IMR-90 (cell line): ENCODE data around the gene CLEC17A. TPM values are rescaled to one million over a fixed set of nuclear protein-coding genes. Genes with fewer than 3 reads are reported as not detected.

ENCODE experiments used
- ATAC-seq: fragments of 200-7000 bp; cut with Tn5 transposase; 2 replicates; pipeline ENCODE4 v1.9.1; 2020; ENCODE audit warnings: low read depth, mild to moderate bottlenecking, moderate library complexity
- BruUV-seq: library from RNA; stranded (reverse); fragments of 400-500 nt; replicated peaks from 2 replicates; lab custom pipeline; 2021; lab: Mats Ljungman, UMichigan
- CTCF ChIA-PET: fragments of 300-600 bp; formaldehyde crosslinking; extraction: SDS; loops from one replicate; lab custom pipeline; 2021; ENCODE audit warnings: antibody characterized with exemption; lab: Yijun Ruan, JAX
- POLR2A ChIA-PET: fragments of 300-600 bp; sonication (Branson Sonifier 250); formaldehyde crosslinking; loops from one replicate; lab custom pipeline; 2022; ENCODE audit warnings: antibody characterized with exemption; ENCODE audit not compliant: unreplicated experiment; lab: Charles Lee
- DNase-seq: peaks from one replicate; pipeline ENCODE4 v3.0.0; 2013
- H2AFZ ChIP-seq: replicated peaks from 2 replicates; pipeline ENCODE3; 2013; ENCODE audit warnings: low read length, mild to moderate bottlenecking; ENCODE audit not compliant: poor library complexity
- H2AK5ac ChIP-seq: 2 replicates; pipeline ENCODE4 v1.6.1; 2013; ENCODE audit warnings: low read depth, low read length, inconsistent platforms
- H2AK9ac ChIP-seq: replicated peaks from 2 replicates; pipeline ENCODE3; 2013; ENCODE audit warnings: mild to moderate bottlenecking, low read depth, low read length, moderate library complexity; ENCODE audit not compliant: poor library complexity
- H2BK120ac ChIP-seq: 2 replicates; pipeline ENCODE4 v1.6.1; 2013; ENCODE audit warnings: low read depth, low read length, inconsistent platforms
- H2BK15ac ChIP-seq: 3 replicates; pipeline ENCODE4 v1.6.1; 2013; ENCODE audit warnings: low read depth, low read length, inconsistent platforms
- H2BK20ac ChIP-seq: 2 replicates; pipeline ENCODE4 v1.6.1; 2013; ENCODE audit warnings: low read depth, mild to moderate bottlenecking, inconsistent platforms, low read length, moderate library complexity
- H2BK5ac ChIP-seq: 2 replicates; pipeline ENCODE4 v1.6.1; 2013; ENCODE audit warnings: mild to moderate bottlenecking, low read depth, low read length, inconsistent platforms; ENCODE audit not compliant: poor library complexity, severe bottlenecking
- H3K14ac ChIP-seq: replicated peaks from 2 replicates; pipeline ENCODE4 v1.6.1; 2013; ENCODE audit warnings: low read depth, low read length, inconsistent platforms
- H3K18ac ChIP-seq: 2 replicates; pipeline ENCODE4 v1.6.1; 2013; ENCODE audit warnings: low read depth, low read length, control low read depth
- H3K23ac ChIP-seq: 2 replicates; pipeline ENCODE4 v1.6.1; 2013; ENCODE audit warnings: low read depth, low read length, inconsistent platforms
- H3K27ac ChIP-seq: 2 replicates; pipeline ENCODE4 v1.5.1; 2013; ENCODE audit warnings: mild to moderate bottlenecking, control low read depth, low read length; ENCODE audit not compliant: insufficient read depth
- H3K27me3 ChIP-seq: 2 replicates; pipeline ENCODE4 v1.6.1; 2013; ENCODE audit warnings: low read length; ENCODE audit not compliant: control insufficient read depth, insufficient read depth
- H3K36me3 ChIP-seq: 2 replicates; pipeline ENCODE4 v1.6.1; 2013; ENCODE audit warnings: low read length, mixed read lengths; ENCODE audit not compliant: control insufficient read depth, insufficient read depth
- H3K4ac ChIP-seq: 2 replicates; pipeline ENCODE4 v1.6.1; 2013; ENCODE audit warnings: low read depth, low read length, inconsistent platforms
- H3K4me1 ChIP-seq: 2 replicates; pipeline ENCODE4 v1.6.1; 2013; ENCODE audit warnings: low read length, mixed read lengths; ENCODE audit not compliant: control insufficient read depth, insufficient read depth
- H3K4me2 ChIP-seq: 2 replicates; pipeline ENCODE4 v1.6.1; 2013; ENCODE audit warnings: low read depth, mild to moderate bottlenecking, control low read depth, low read length, moderate library complexity
- H3K4me3 ChIP-seq: 2 replicates; pipeline ENCODE4 v1.5.1; 2013; ENCODE audit warnings: low read depth, mild to moderate bottlenecking, control low read depth, low read length, moderate library complexity; ENCODE audit not compliant: insufficient read depth
- H3K56ac ChIP-seq: 2 replicates; pipeline ENCODE4 v1.6.1; 2013; ENCODE audit warnings: low read length, inconsistent platforms; ENCODE audit not compliant: insufficient read depth; ENCODE audit errors: extremely low read depth
- H3K79me1 ChIP-seq, 2 experiments: 2 replicates each; pipeline ENCODE4 v1.6.1; 2013; ENCODE audit warnings: low read length in 2 of 2, inconsistent platforms in 1 of 2, low read depth in 1 of 2
- H3K9ac ChIP-seq: 2 replicates; pipeline ENCODE4 v1.6.1; 2013; ENCODE audit warnings: low read depth, low read length, control low read depth
- H3K9me1 ChIP-seq: 2 replicates; pipeline ENCODE4 v1.6.1; 2013; ENCODE audit warnings: low read length, inconsistent platforms; ENCODE audit not compliant: insufficient read depth
- H3K9me3 ChIP-seq: 2 replicates; pipeline ENCODE4 v1.6.1; 2013; ENCODE audit warnings: low read length; ENCODE audit not compliant: control insufficient read depth, insufficient read depth
- H4K20me1 ChIP-seq: 2 replicates; pipeline ENCODE4 v1.6.1; 2013; ENCODE audit warnings: low read length, inconsistent platforms; ENCODE audit not compliant: insufficient read depth
- H4K5ac ChIP-seq: 2 replicates; pipeline ENCODE4 v1.6.1; 2013; ENCODE audit warnings: mild to moderate bottlenecking, low read depth, low read length, control low read depth
- H4K8ac ChIP-seq, 2 experiments: 2 replicates each; pipeline ENCODE4 v1.6.1; 2013; ENCODE audit warnings: low read depth in 2 of 2, low read length in 2 of 2, control low read depth in 1 of 2, inconsistent platforms in 1 of 2
- H4K91ac ChIP-seq: 2 replicates; pipeline ENCODE4 v1.6.1; 2013; ENCODE audit warnings: low read depth, low read length, inconsistent platforms; ENCODE audit not compliant: insufficient read depth
- CTCF ChIP-seq: conservative IDR thresholded peaks from 2 replicates; pipeline ENCODE4 v1.5.1; 2012; ENCODE audit warnings: mild to moderate bottlenecking, low read depth, low read length, improper control_type of control experiment
- WGBS, 2 experiments: methylation state at CpG; one replicate each; pipeline versions ENCODE4 v1.1.5 to v1.1.7; 2013; ENCODE audit warnings: missing lambda C conversion rate in 2 of 2; ENCODE audit not compliant: insufficient read length in 1 of 2; ENCODE audit errors: extremely low coverage in 2 of 2; 5-methylcytosine and 5-hydroxymethylcytosine counted together
- dilution Hi-C: fragments of 300-500 bp; cut with HindIII; formaldehyde crosslinking; loops from one replicate; pipeline ENCODE4 v1.14.3; 2018; ENCODE audit warnings: low sequenced_read_pairs; ENCODE audit not compliant: unreplicated experiment
- in situ Hi-C: fragments of 300-500 bp; cut with MboI; formaldehyde crosslinking; loops from 3 replicates; pipeline ENCODE4 v1.14.3; 2019; ENCODE audit warnings: low sequenced_read_pairs, inconsistent platforms, mixed read lengths
- intact Hi-C: fragments of 100-400 bp; cut with micrococcal nuclease; formaldehyde crosslinking; loops from 2 replicates; pipeline ENCODE4 v1.10.0; 2022
- polyA plus RNA-seq, 3 experiments: library from polyadenylated mRNA; depleted of rRNA; stranded (reverse); fragments of >200 nt; gene quantifications; 2 replicates each; pipeline ENCODE4 v1.2.3, GENCODE V29; 2012; ENCODE audit warnings: low replicate concordance in 1 of 3
- total RNA-seq: library from RNA; depleted of rRNA; stranded (reverse); fragments of >200 nt; gene quantifications from 2 replicates; pipeline ENCODE4 v1.2.3, GENCODE V29; 2012

The CLEC17A gene
- total and polyA plus RNA-seq, 2 of the 4 experiments (the other 2 are of a cell fraction): 0.05 TPM; not detected in 1

GRCh38 chr19:14542711-14543328 is 40.1 kb upstream of the CLEC17A start:
- H3K9ac ChIP-seq: no peak overlapping the region
- in situ Hi-C loops (no loop called here), intact Hi-C loops (no loop called here), dilution Hi-C loops (no loop called here)
- ATAC-seq (no peak), DNase-seq (no peak)
- POLR2A ChIA-PET: no interaction called here
- H3K79me1 ChIP-seq: peaks cover 12 to 54% of the 10 kb centered on the region in 2 experiments; a peak in 3 of 4 replicates
- no peak overlapping the region for H3K23ac ChIP-seq
- no peaks in the 10 kb centered on the region for H3K9me3 ChIP-seq
- no peak overlapping the region for H4K91ac ChIP-seq
- no peak overlapping the region for H2BK5ac ChIP-seq
- no peak overlapping the region for H3K56ac ChIP-seq
- H3K27ac ChIP-seq: no peak overlapping the region
- H3K36me3 ChIP-seq: no peaks in the 10 kb centered on the region
- no peak overlapping the region for H2BK15ac ChIP-seq
- CTCF ChIA-PET: interaction anchor here (0.6 kb wide), 1 partner anchor 773 kb away, joined by 8 read pairs; no protein-coding TSS in a partner anchor
- H3K27me3 ChIP-seq: no peaks in the 10 kb centered on the region
- H3K18ac ChIP-seq: no peak overlapping the region
- H4K8ac ChIP-seq: no peak overlapping the region
- H2BK20ac ChIP-seq: no peak overlapping the region
- peaks cover 6% of the 10 kb centered on the region; the same call in 1 of the 2 replicates for H3K4me1 ChIP-seq
- no peak for TF ChIP-seq CTCF
- H2BK120ac ChIP-seq: no peak overlapping the region
- no peak overlapping the region for H2AK5ac ChIP-seq
- no peak overlapping the region for H3K14ac ChIP-seq
- no TSS peak for BruUV-seq
- no peak overlapping the region for H2AK9ac ChIP-seq
- 75% methylated on average over 1 of the region's 7 CpGs; no CpG with 5 or more reads in 1 of the 2 experiments for WGBS, 2 experiments
- peaks cover 19% of the 10 kb centered on the region for H4K20me1 ChIP-seq
- no peak overlapping the region for H3K4me2 ChIP-seq
- no peak overlapping the region for H3K4me3 ChIP-seq
- no peak overlapping the region for H4K5ac ChIP-seq
- no peak overlapping the region for H2AFZ ChIP-seq
- H3K9me1 ChIP-seq: peaks cover 18% of the 10 kb centered on the region
- H3K4ac ChIP-seq: no peak overlapping the region
